ENCODE results near the gene TMEM121.

DNA sequence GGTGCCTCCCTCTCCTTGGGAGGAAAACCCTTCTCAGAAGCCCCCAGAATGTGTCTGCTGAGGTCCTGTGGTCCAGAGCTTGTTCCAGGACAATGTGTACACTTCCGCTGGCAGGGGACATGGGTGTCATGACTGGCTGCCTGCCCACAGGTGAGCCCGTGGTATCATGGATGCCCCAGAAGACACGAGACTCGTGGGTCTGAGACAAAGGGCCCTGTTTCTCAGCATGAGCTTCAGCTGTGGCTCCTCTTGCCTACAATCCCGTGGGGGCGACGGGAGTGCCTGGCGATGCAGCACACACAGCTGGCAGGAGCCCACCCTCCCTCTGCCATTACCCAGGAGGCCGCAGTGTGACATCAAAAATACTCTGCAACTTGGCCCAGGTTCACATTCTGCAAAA, 7.0 kb downstream of the TMEM121 start:
- TF ChIP-seq POLR2A (IDR thresholded peaks at IDR 0.05; ENCODE audit: low read length) (no peak), GATA1 (IDR thresholded peaks at IDR 0.05; ENCODE audit: low read depth, low read length) (no peak)
